ENCODE measurements around the gene ASIC1.

Gene ASIC1

GRCh38 chr12:50110762-50111351 is 53.5 kb downstream of the ASIC1 start:
- peak; percentile 51 for DNase-seq

DNA sequence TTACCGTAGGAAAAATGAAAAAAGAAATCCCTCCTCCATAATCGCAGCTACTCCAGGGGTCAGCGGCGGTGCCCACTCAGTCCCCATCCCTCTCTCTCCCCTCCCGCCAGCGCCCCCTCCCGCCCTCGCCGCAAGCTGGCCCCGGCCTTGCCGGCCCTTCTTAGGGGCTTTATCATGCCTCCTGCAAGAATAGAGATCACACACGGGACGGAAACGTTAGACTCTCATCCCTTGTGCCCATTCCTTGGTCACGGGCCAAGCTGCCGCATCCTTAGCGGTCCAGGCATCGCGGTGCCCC is 53.9 kb downstream of the ASIC1 start:
- DNase-seq, result no peak

- DNase-seq, result peak; percentile 100
Observed at GRCh38 chr12:50111693-50112455, 54.5 kb downstream of the ASIC1 start, which contains the start of gene COX14. COX14 (plus strand) TSS chr12:50112236; CDS start chr12:50120044, 7,808 bp downstream.

- DNase-seq, result no peak
Observed at GRCh38 chr12:50112456-50113218, 55.2 kb downstream of the ASIC1 start.

- DNase-seq, result no peak
Observed at GRCh38 chr12:50117057-50117622, 59.7 kb downstream of the ASIC1 start.

- DNase-seq, result no peak
Observed at GRCh38 chr12:50119387-50119786, 62.0 kb downstream of the ASIC1 start.

- no peak for DNase-seq
Observed at GRCh38 chr12:50120521-50120920, 63.1 kb downstream of the ASIC1 start.

GRCh38 chr12:50120953-50121352 is 63.6 kb downstream of the ASIC1 start:
- DNase-seq, result no peak

DNA sequence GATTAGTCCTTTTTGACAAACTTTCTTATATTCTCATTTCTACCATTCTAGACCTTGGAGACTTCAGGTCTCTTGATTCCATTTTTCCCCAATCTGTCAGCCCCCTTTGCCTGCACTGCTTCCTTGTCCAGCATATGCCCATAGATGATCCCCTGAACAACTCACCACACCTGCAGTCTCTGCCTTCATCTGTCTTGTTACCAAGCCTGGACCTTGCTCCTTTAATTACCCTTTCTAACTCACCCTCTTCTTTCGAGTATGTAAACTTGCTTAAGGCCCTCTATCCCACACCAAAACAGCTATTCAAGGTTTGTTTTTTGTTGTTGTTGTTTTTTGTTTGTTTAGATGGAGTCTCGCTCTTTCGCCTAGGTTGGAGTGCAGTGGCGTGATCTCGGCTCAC is 64.2 kb downstream of the ASIC1 start:
- no peak for DNase-seq

DNA sequence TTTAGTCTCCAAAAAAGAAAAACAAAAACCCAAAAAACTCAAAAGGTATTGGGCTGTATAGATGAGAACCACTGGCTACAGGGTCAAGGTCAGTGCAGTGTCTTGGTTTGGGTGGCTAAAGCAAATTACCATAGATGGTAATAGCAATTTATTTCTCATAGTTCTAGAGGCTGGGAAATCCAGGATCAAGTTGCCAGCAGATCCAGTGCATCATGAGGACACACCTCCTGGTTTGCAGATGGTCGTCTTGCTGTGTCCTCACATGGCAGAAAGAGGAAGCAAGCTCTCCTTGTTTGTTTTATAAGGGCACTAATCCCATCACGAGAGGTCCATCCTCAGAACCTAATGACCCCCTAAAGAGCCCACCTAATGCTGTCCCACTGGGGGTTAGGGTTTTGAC is 65.8 kb downstream of the ASIC1 start:
- DNase-seq, result no peak

- DNase-seq, result no peak
Observed at GRCh38 chr12:50127546-50127945, 70.2 kb downstream of the ASIC1 start.

- DNase-seq, result no peak
Observed at GRCh38 chr12:50129290-50129689, 71.9 kb downstream of the ASIC1 start.

- DNase-seq, result no peak
Observed at GRCh38 chr12:50132505-50133135, 75.2 kb downstream of the ASIC1 start.
